Measurements from ENCODE around the gene CPED1. TPM values are rescaled to one million over a fixed set of nuclear protein-coding genes. Genes with fewer than 3 reads are reported as not detected.

CPED1 gene
- total RNA-seq, 4 donors from 2014 or later, result 32.5 to 49.5 (median 40.2) TPM

DNA sequence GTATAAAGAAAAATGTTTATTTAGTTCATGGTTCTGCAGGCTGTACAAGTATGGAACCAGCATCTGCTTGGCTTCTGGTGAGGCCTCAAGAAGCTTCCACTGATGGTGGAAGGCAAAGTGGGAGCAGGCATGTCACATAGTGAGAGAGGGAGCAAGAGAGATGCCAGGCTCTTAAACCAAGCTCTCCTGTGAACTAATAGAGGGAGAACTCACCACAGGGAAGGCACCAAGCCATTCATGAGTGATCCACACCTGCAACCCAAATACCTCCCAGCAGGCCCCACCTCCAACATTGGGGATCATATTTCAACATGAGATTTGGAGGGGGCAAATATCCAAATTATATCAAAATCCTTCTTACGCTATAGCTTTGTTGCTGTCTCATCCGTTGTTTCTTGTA is 113.1 kb downstream of the CPED1 start:
- TF ChIP-seq, protein P1, sequence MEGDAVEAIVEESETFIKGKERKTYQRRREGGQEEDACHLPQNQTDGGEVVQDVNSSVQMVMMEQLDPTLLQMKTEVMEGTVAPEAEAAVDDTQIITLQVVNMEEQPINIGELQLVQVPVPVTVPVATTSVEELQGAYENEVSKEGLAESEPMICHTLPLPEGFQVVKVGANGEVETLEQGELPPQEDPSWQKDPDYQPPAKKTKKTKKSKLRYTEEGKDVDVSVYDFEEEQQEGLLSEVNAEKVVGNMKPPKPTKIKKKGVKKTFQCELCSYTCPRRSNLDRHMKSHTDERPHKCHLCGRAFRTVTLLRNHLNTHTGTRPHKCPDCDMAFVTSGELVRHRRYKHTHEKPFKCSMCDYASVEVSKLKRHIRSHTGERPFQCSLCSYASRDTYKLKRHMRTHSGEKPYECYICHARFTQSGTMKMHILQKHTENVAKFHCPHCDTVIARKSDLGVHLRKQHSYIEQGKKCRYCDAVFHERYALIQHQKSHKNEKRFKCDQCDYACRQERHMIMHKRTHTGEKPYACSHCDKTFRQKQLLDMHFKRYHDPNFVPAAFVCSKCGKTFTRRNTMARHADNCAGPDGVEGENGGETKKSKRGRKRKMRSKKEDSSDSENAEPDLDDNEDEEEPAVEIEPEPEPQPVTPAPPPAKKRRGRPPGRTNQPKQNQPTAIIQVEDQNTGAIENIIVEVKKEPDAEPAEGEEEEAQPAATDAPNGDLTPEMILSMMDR (IDR thresholded peaks at IDR 0.05; ENCODE audit: low read depth), result no peak

DNA sequence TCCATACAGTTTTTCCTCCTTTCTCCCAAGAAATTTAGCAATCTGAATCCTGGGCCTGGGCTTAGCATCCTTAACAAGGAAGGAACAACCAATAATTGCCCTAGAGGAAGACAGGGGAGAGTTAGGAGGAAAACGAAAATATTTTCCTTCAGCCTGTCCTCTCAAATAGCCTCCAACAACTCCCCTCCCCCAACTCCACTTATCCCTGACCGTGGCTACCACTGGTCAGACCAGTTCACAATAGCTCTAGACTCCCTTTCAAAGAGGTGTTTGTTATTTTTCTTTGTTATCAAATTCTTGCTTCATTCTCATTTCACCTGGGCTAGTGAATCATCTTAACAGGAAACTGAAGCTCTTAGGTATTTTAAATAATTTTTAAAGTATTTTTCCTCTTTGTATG is 114.1 kb downstream of the CPED1 start:
- TF ChIP-seq, protein P1 (IDR thresholded peaks at IDR 0.05; ENCODE audit: low read depth), result no peak

DNA sequence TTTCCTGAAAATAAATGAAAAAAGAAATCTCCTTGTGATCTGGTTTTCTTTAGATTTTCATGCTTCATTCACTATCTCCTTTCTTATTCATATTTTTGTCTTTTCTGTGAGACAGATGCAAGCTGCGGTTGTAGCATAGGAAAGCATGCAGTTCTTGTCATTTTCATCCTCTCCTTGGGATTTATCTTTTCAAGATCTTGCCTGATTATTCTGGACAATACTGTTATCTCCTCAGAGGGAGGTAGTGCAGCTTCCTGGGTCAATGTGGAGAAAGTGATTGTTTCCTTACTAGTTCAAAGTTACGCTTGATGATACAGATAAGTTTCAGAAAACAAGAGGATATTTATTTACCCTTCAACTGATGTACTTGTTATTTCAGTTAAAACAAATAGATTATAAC is 114.6 kb downstream of the CPED1 start:
- TF ChIP-seq, protein P1 (IDR thresholded peaks at IDR 0.05; ENCODE audit: low read depth), result no peak

DNA sequence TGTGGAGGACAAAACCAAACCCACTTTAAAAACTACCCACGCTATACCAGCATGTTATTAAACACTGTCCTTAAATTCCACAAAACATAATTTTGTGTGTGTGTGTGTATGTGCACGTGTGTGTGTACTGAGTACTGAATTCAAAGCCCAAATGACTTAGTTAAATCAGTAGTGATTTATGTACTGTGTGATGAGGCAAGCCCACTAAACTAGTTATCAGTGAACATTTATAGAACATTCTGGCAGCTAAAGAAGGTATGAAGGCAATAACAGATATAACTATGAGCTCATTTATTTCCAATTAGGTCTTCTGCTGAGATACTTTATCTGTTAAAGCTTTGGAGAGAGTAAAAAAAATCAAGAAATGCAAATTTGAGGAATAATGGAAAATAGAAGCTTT is 115.1 kb downstream of the CPED1 start:
- TF ChIP-seq, protein P1 (IDR thresholded peaks at IDR 0.05; ENCODE audit: low read depth), result no peak

DNA sequence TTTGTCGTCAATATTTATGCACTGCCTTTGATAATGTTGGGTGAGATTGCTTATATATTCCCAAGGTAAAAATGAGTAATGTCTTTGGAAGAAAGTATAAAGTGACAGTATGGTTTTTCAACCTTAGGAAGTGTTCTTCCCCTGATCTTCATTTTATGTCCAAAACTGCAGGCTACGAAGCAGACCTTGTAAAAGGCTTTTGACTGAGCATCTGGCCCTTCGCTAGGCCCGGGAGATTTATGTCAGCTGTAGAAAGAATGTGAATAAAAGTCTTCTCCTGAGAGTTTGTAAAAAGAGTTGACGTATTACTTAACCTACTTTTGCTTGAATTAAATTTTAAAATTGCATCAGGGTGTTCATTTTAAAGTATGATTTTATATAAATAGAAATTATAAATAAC is 116.8 kb downstream of the CPED1 start:
- TF ChIP-seq, protein P1 (IDR thresholded peaks at IDR 0.05; ENCODE audit: low read depth), result no peak

DNA sequence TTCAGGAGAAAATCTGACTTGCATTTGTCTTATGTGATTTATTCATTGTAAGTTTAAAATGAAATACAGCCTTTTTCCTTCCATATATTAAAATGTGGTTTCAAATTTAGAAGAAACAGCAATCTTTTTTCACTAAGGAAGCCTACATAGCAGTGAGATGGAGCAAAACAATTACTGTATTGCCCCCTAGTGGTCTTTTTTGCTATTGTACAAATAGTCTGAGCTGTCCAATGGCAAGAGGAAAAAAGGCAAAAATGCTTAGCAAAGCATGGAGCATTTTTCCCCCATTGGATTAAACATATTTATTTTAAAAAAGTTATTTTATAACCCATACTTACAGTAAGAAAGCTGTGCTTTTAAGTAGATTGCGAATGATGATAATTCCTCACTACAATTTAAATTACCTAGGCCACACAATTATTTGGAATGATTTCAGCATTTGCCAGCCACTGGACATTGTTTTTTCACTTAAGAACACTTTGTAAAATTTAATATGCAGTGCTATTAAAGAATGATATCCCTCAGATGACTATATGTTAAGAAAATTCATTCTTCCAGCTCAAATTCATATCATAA is 119.5 kb downstream of the CPED1 start:
- TF ChIP-seq, protein P1 (IDR thresholded peaks at IDR 0.05; ENCODE audit: low read depth), result no peak

DNA sequence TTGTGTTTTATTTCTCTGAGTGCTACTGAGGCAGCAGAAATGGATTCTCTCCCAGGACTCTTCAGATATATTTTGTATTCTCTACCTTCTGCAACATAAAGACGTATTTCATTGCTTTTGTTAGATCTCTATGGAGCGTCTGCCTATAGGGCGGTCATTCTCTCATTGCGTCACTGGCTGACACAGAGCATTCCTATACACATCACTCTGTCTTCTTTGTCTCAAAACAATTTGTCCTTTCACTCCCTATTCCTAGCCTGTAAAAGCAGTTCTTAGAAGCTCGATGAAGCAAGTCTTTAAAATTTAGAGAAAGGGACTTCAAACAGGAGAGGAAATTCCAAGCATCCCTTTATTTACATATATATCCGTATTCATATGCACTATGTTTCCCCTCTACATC is 120.6 kb downstream of the CPED1 start:
- TF ChIP-seq, protein P1 (IDR thresholded peaks at IDR 0.05; ENCODE audit: low read depth), result no peak
